C1 segment of cervical spinal cord (tissue), 14 donors: ENCODE data around the gene UNC13A.
"Not testable (repeated sequence)": the region's sequence is repeated elsewhere in the genome, so short reads cannot be mapped to it uniquely, and the experiment has no call there.

Experiments
- DNase-seq, 14 donors: peaks; one replicate each; lab custom pipeline; 2025; lab: John Stamatoyannopoulos, UW

The UNC13A gene

GRCh38 chr19:17605117-17605516 lies 83.0 kb downstream of the UNC13A start:
- DNase-seq, result no peak

GRCh38 chr19:17604372-17605025 lies 83.7 kb downstream of the UNC13A start:
- DNase-seq, result no peak

GRCh38 chr19:17602872-17603510 lies 85.2 kb downstream of the UNC13A start:
- DNase-seq, result no peak

GRCh38 chr19:17602217-17602616 lies 85.9 kb downstream of the UNC13A start:
- DNase-seq, result no peak

- DNase-seq, result no peak
These were observed 86.5 kb downstream of the UNC13A start for GRCh38 chr19:17601683-17602082.

- DNase-seq, result no peak
These were observed 88.4 kb downstream of the UNC13A start for GRCh38 chr19:17599780-17600179.

GRCh38 chr19:17598953-17599352 lies 89.2 kb downstream of the UNC13A start:
- DNase-seq, result no peak

- DNase-seq, result not testable (repeated sequence)
These were observed 90.1 kb downstream of the UNC13A start for GRCh38 chr19:17598063-17598462.

- DNase-seq, result not testable (repeated sequence)
These were observed 93.9 kb downstream of the UNC13A start for GRCh38 chr19:17594296-17594695.

GRCh38 chr19:17590866-17591265 lies 97.3 kb downstream of the UNC13A start:
- no peak for DNase-seq

- DNase-seq, result not testable (repeated sequence)
These were observed 102.8 kb downstream of the UNC13A start for GRCh38 chr19:17585395-17585794.

GRCh38 chr19:17584132-17584531 lies 104.0 kb downstream of the UNC13A start:
- no peak for DNase-seq

GRCh38 chr19:17582613-17583012 lies 105.5 kb downstream of the UNC13A start:
- DNase-seq, result no peak

- DNase-seq, result no peak
These were observed 106.8 kb downstream of the UNC13A start for GRCh38 chr19:17581211-17581874.

- DNase-seq, result no peak
These were observed 107.5 kb downstream of the UNC13A start for GRCh38 chr19:17580470-17581144.

- DNase-seq, result no peak
These were observed 108.4 kb downstream of the UNC13A start for GRCh38 chr19:17579661-17580244.

GRCh38 chr19:17577457-17578097 lies 110.6 kb downstream of the UNC13A start:
- no peak for DNase-seq

GRCh38 chr19:17576758-17577456 lies 111.2 kb downstream of the UNC13A start:
- DNase-seq, result no peak

- DNase-seq, result no peak
These were observed 112.0 kb downstream of the UNC13A start for GRCh38 chr19:17575871-17576757.

- no peak for DNase-seq
These were observed 115.5 kb downstream of the UNC13A start for GRCh38 chr19:17572638-17573037.
